Fibroblast of lung (primary cell): ENCODE measurements around the gene GFY. TPM values are rescaled to one million over a fixed set of nuclear protein-coding genes. Genes with fewer than 3 reads are reported as not detected.

Experiments used
- DNase-seq, 2 donors: peaks; one replicate each; pipeline versions ENCODE4 v3.0.0 to v3.0.0-alpha.2; 2010; ENCODE audit warnings: low read depth in 2 of 2
- H2AFZ ChIP-seq: 2 replicates; pipeline ENCODE4 v1.5.1; 2012; ENCODE audit warnings: low read length, control low read depth, inconsistent platforms
- H3K27ac ChIP-seq: 2 replicates; pipeline ENCODE4 v1.5.1; 2011; ENCODE audit warnings: low read length, control low read depth; ENCODE audit not compliant: insufficient read depth
- H3K27me3 ChIP-seq: 2 replicates; pipeline ENCODE4 v1.5.1; 2011; ENCODE audit warnings: mild to moderate bottlenecking, low read length; ENCODE audit not compliant: control insufficient read depth, insufficient read depth
- H3K36me3 ChIP-seq: 2 replicates; pipeline ENCODE4 v1.5.1; 2011; ENCODE audit warnings: low read length; ENCODE audit not compliant: control insufficient read depth, insufficient read depth
- H3K4me1 ChIP-seq: 2 replicates; pipeline ENCODE4 v1.5.1; 2011; ENCODE audit warnings: low read length; ENCODE audit not compliant: control insufficient read depth, insufficient read depth; ENCODE audit errors: extremely low read depth
- H3K4me2 ChIP-seq: 2 replicates; pipeline ENCODE4 v1.5.1; 2011; ENCODE audit warnings: low read length, control low read depth; ENCODE audit not compliant: insufficient read depth; ENCODE audit errors: extremely low read depth
- H3K4me3 ChIP-seq, 4 experiments: fragments of 200-600 bp in 1 of 4; sonication (generic) in 1 of 4; replicated peaks in 1 of 4; 2 replicates each; pipeline ENCODE4 v1.5.1; 2011 to 2016; ENCODE audit warnings: low read length in 4 of 4, low read depth in 3 of 4, mild to moderate bottlenecking in 3 of 4, control low read depth in 2 of 4, inconsistent platforms in 1 of 4, mixed read lengths in 1 of 4; ENCODE audit not compliant: insufficient read depth in 1 of 4; ENCODE audit errors: control extremely low read depth in 1 of 4
- H3K79me2 ChIP-seq: 2 replicates; pipeline ENCODE4 v1.5.1; 2012; ENCODE audit warnings: mild to moderate bottlenecking, low read length, inconsistent platforms; ENCODE audit not compliant: control insufficient read depth, insufficient read depth
- H3K9ac ChIP-seq: 2 replicates; pipeline ENCODE4 v1.5.1; 2011; ENCODE audit warnings: mild to moderate bottlenecking, low read length, control low read depth; ENCODE audit not compliant: insufficient read depth
- H3K9me3 ChIP-seq: 2 replicates; pipeline ENCODE4 v1.5.1; 2012; ENCODE audit warnings: low read depth, low read length; ENCODE audit not compliant: control insufficient read depth, insufficient read depth
- H4K20me1 ChIP-seq: 2 replicates; pipeline ENCODE4 v1.5.1; 2011; ENCODE audit warnings: low read length; ENCODE audit not compliant: control insufficient read depth, insufficient read depth; ENCODE audit errors: extremely low read depth
- CTCF ChIP-seq, 2 donors: IDR thresholded peaks in 1 of 2; conservative IDR thresholded peaks in 1 of 2; 1 replicate in 1 of 2; 2 replicates in 1 of 2; pipeline ENCODE4 v1.5.1; 2011 to 2012; ENCODE audit warnings: low read length in 2 of 2, control low read depth in 1 of 2, inconsistent platforms in 1 of 2, low read depth in 1 of 2, mild to moderate bottlenecking in 1 of 2
- EZH2 ChIP-seq: IDR thresholded peaks from 2 replicates; pipeline ENCODE4 v1.5.1; 2012; ENCODE audit warnings: low read length, control low read depth, mild to moderate bottlenecking; ENCODE audit errors: missing control alignments
- polyA plus RNA-seq, 2 donors: library from polyadenylated mRNA; depleted of rRNA in 1 of 2; stranded (reverse) in 1 of 2; unstranded in 1 of 2; fragments of >200 nt; gene quantifications; 2 replicates each; pipeline ENCODE4 v1.2.1, GENCODE V29; 2011 to 2012; ENCODE audit warnings: missing spikeins in 1 of 2
- total RNA-seq: library from RNA; depleted of rRNA; stranded (reverse); fragments of >200 nt; gene quantifications from 2 replicates; pipeline ENCODE4 v1.2.1, GENCODE V29; 2014

The GFY gene
- total and polyA plus RNA-seq, 2 donors (not counting 1 experiment from before 2014, with no cell fraction given): not detected

GRCh38 chr19:49430172-49430677 lies 5.0 kb downstream of the GFY start:
- Histone ChIP-seq H4K20me1 (no peaks in the 10 kb centered on the region), H2AFZ (no peak overlapping the region), H3K9me3 (no peaks in the 10 kb centered on the region), H3K9ac (no peak overlapping the region), H3K4me1 (no peaks in the 10 kb centered on the region), H3K4me3 (no peak overlapping the region), H3K36me3 (no peaks in the 10 kb centered on the region), H3K27me3 (peaks cover 81% of the 10 kb centered on the region), H3K27ac (no peak overlapping the region), H3K4me2 (no peak overlapping the region), H3K79me2 (no peaks in the 10 kb centered on the region)
- TF ChIP-seq CTCF (conservative IDR thresholded peaks at IDR 0.05 in 1 of 2, IDR thresholded peaks at IDR 0.05 in 1 of 2; ENCODE audit: low read depth in 1 of 2, low read length in 2 of 2) (no peak), EZH2 (no peak)
- DNase-seq: no peak

- no peaks in the 10 kb centered on the region for H4K20me1 ChIP-seq
- no peak overlapping the region for H2AFZ ChIP-seq
- H3K27me3 ChIP-seq: peaks cover 79% of the 10 kb centered on the region
- H3K79me2 ChIP-seq: no peaks in the 10 kb centered on the region
- TF ChIP-seq EZH2 (no peak), CTCF (conservative IDR thresholded peaks at IDR 0.05 in 1 of 2, IDR thresholded peaks at IDR 0.05 in 1 of 2; ENCODE audit: low read depth in 1 of 2, low read length in 2 of 2) (no peak)
- H3K4me2 ChIP-seq: no peak overlapping the region
- H3K27ac ChIP-seq: no peak overlapping the region
- H3K36me3 ChIP-seq: no peaks in the 10 kb centered on the region
- H3K9ac ChIP-seq: no peak overlapping the region
- no peaks in the 10 kb centered on the region for H3K9me3 ChIP-seq
- H3K4me1 ChIP-seq: no peaks in the 10 kb centered on the region
- DNase-seq: no peak
- no peak overlapping the region for H3K4me3 ChIP-seq
Measured at GRCh38 chr19:49430678-49431329, 5.6 kb downstream of the GFY start.

DNA sequence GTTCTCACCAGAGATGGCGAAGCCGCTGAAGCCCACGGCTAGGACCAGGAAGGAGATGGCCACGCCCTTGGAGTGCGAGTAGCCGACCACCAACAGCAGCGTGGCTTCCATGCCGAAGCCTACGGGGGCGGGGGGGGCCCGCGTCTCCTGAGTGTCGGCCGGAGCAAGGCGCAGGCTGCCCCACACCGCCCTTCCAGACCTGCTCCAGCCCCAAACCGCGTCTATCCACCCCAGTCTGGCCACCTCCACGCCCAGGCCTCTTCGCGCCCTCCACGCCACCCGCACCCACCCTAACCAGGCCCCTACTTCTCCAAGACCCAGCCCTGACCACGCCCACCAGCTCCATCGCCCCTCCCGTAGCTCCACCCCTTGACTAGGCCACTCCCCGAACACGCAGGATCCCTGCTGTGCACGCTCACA lies 6.2 kb downstream of the GFY start:
- Histone ChIP-seq H3K36me3 (no peaks in the 10 kb centered on the region), H3K9me3 (no peaks in the 10 kb centered on the region), H3K4me3 (no peak overlapping the region), H3K4me1 (no peaks in the 10 kb centered on the region), H3K27ac (no peak overlapping the region), H3K79me2 (no peaks in the 10 kb centered on the region), H3K27me3 (peaks cover 80% of the 10 kb centered on the region), H2AFZ (no peak overlapping the region), H4K20me1 (no peaks in the 10 kb centered on the region), H3K9ac (no peak overlapping the region), H3K4me2 (no peak overlapping the region)
- DNase-seq: no peak
- TF ChIP-seq CTCF (conservative IDR thresholded peaks at IDR 0.05 in 1 of 2, IDR thresholded peaks at IDR 0.05 in 1 of 2; ENCODE audit: low read depth in 1 of 2, low read length in 2 of 2) (no peak), EZH2 (no peak)
